Neural cell (in vitro differentiated cells): ENCODE results near the gene CST9L. TPM values are rescaled to one million over a fixed set of nuclear protein-coding genes. Genes with fewer than 3 reads are reported as not detected.

Experiments used
- H2AFZ ChIP-seq: fragments of 200-600, 300-800 bp; sonication (generic), shearing (Covaris generic); 2 replicates; pipeline ENCODE4 v1.6.0; 2014; ENCODE audit warnings: low read depth, mild to moderate bottlenecking, antibody characterized with exemption, low read length, moderate library complexity
- H3F3A ChIP-seq: fragments of 200-600 bp; shearing (Covaris generic); 2 replicates; pipeline ENCODE4 v1.6.1; 2016; ENCODE audit warnings: mild to moderate bottlenecking, moderate library complexity, mixed read lengths, antibody characterized with exemption, low read length; ENCODE audit not compliant: insufficient read depth, poor library complexity, severe bottlenecking
- H3K27ac ChIP-seq: fragments of 200-600, 300-800 bp; sonication (generic), shearing (Covaris generic); 2 replicates; pipeline ENCODE4 v1.5.1; 2014; ENCODE audit warnings: mild to moderate bottlenecking, low read length, moderate library complexity
- H3K27me3 ChIP-seq: fragments of 300-800, 200-600 bp; sonication (generic), shearing (Covaris generic); 2 replicates; pipeline ENCODE4 v1.6.0; 2014; ENCODE audit warnings: mild to moderate bottlenecking, low read depth, low read length, moderate library complexity; ENCODE audit not compliant: insufficient read depth
- H3K36me3 ChIP-seq: fragments of 300-800, 200-600 bp; sonication (generic), shearing (Covaris generic); 2 replicates; pipeline ENCODE4 v1.5.1; 2014; ENCODE audit warnings: mild to moderate bottlenecking, antibody characterized with exemption, low read length, moderate library complexity; ENCODE audit not compliant: insufficient read depth
- H3K4me2 ChIP-seq: fragments of 300-800, 200-600 bp; sonication (generic), shearing (Covaris generic); 2 replicates; pipeline ENCODE4 v1.6.0; 2014; ENCODE audit warnings: mild to moderate bottlenecking, low read length
- H3K4me3 ChIP-seq: fragments of 300-800, 200-600 bp; sonication (generic), shearing (Covaris generic); 2 replicates; pipeline ENCODE4 v1.5.1; 2014; ENCODE audit warnings: mild to moderate bottlenecking, low read length, moderate library complexity
- H3K79me2 ChIP-seq: fragments of 200-600 bp; shearing (Covaris generic); replicated peaks from 2 replicates; pipeline ENCODE4 v1.6.0; 2014; ENCODE audit warnings: mild to moderate bottlenecking, low read length, moderate library complexity; ENCODE audit not compliant: insufficient read depth
- H3K9ac ChIP-seq: fragments of 300-800, 200-600 bp; sonication (generic), shearing (Covaris generic); 2 replicates; pipeline ENCODE4 v1.6.1; 2016; ENCODE audit warnings: mild to moderate bottlenecking, low read length, mixed read lengths
- H3K9me2 ChIP-seq: fragments of 200-600 bp; shearing (Covaris generic); 2 replicates; pipeline ENCODE4 v1.6.1; 2016; ENCODE audit warnings: mild to moderate bottlenecking, low read length, mixed read lengths; ENCODE audit not compliant: insufficient read depth
- H3K9me3 ChIP-seq: fragments of 200-600, 300-800 bp; sonication (generic), shearing (Covaris generic); 2 replicates; pipeline ENCODE4 v1.6.1; 2016; ENCODE audit warnings: mild to moderate bottlenecking, mixed run types, low read length, moderate library complexity, mixed read lengths
- H4K20me1 ChIP-seq: fragments of 200-600 bp; shearing (Covaris generic); 2 replicates; pipeline ENCODE4 v1.6.1; 2016; ENCODE audit warnings: mild to moderate bottlenecking, mixed run types; ENCODE audit not compliant: insufficient read depth
- EP300 ChIP-seq: fragments of 450-650 bp; conservative IDR thresholded peaks from 2 replicates; pipeline ENCODE4 v1.6.1; 2014; ENCODE audit warnings: antibody characterized with exemption, mild to moderate bottlenecking, moderate library complexity; ENCODE audit not compliant: poor library complexity, severe bottlenecking
- EZH2 ChIP-seq: fragments of 200-600, 300-800 bp; shearing (Covaris generic), sonication (generic); IDR thresholded peaks from 2 replicates; pipeline ENCODE4 v1.6.1; 2014; ENCODE audit warnings: antibody characterized with exemption, low read length, borderline replicate concordance, mild to moderate bottlenecking; ENCODE audit not compliant: insufficient read depth, poor library complexity, severe bottlenecking
- MXI1 ChIP-seq: fragments of 450-650 bp; conservative IDR thresholded peaks from 2 replicates; pipeline ENCODE4 v1.6.1; 2014; ENCODE audit warnings: antibody characterized with exemption, mild to moderate bottlenecking; ENCODE audit not compliant: poor library complexity, severe bottlenecking
- POLR2AphosphoS5 ChIP-seq: IDR thresholded peaks from 2 replicates; pipeline ENCODE4 v1.6.1; 2012
- RAD21 ChIP-seq: fragments of 450-650 bp; conservative IDR thresholded peaks from 2 replicates; pipeline ENCODE4 v1.6.1; 2014; ENCODE audit warnings: antibody characterized with exemption, mild to moderate bottlenecking, moderate library complexity
- SMC3 ChIP-seq: fragments of 450-650 bp; conservative IDR thresholded peaks from 2 replicates; pipeline ENCODE4 v1.6.1; 2014; ENCODE audit warnings: antibody characterized with exemption, mild to moderate bottlenecking, moderate library complexity; ENCODE audit not compliant: poor library complexity
- TAF1 ChIP-seq: IDR thresholded peaks from 2 replicates; pipeline ENCODE4 v1.6.1; 2012; ENCODE audit warnings: low read depth
- polyA plus RNA-seq: library from polyadenylated mRNA; depleted of rRNA; stranded (reverse); fragments of >200 nt; gene quantifications from 2 replicates; pipeline ENCODE4 v1.2.3, GENCODE V29; 2014
- TF ChIP-seq, protein P1 (sequence below): IDR thresholded peaks from 2 replicates; pipeline ENCODE4 v1.6.1; 2012; ENCODE audit warnings: borderline replicate concordance
- TF ChIP-seq, protein P2 (sequence below): fragments of 450-650 bp; IDR thresholded peaks from 2 replicates; pipeline ENCODE4 v1.5.1; 2014; ENCODE audit warnings: antibody characterized with exemption, mild to moderate bottlenecking, moderate library complexity; ENCODE audit not compliant: poor library complexity, severe bottlenecking

Gene CST9L
- polyA plus RNA-seq, 1 donor from 2014 or later = not detected

DNA sequence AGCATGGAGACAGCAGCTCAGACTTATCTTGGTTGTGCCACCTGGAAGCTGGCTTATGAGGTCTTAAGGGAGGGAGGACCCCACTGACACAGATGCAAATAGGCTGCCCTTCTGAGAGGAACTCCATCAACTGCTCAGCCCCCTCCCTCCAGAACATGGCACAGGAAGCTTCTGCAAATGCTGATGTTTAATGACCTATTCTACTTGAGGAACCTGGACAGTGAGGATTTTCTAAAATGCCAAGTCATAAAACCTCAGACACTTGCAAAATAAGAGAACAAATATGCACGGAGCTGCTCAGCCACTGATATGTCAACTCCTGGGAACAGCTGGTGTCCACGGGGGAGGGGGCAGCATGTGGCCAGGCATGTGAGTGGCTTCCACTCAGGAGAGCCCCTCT lies 34.0 kb upstream of the CST9L start:
- Histone ChIP-seq H3K9ac (no peak overlapping the region), H3F3A (no peaks in the 10 kb centered on the region), H3K36me3 (no peaks in the 10 kb centered on the region), H3K4me3 (no peak overlapping the region), H3K4me2 (no peak overlapping the region), H3K9me3 (no peaks in the 10 kb centered on the region), H3K27ac (no peak overlapping the region), H2AFZ (no peak overlapping the region), H3K27me3 (no peaks in the 10 kb centered on the region), H3K79me2 (no peaks in the 10 kb centered on the region), H4K20me1 (no peaks in the 10 kb centered on the region), H3K9me2 (no peaks in the 10 kb centered on the region)
- TF ChIP-seq POLR2AphosphoS5 (no peak), SMC3 (no peak), MXI1 (no peak), EZH2 (no peak), RAD21 (no peak), TAF1 (no peak), EP300 (no peak)
- TF ChIP-seq, protein P1, sequence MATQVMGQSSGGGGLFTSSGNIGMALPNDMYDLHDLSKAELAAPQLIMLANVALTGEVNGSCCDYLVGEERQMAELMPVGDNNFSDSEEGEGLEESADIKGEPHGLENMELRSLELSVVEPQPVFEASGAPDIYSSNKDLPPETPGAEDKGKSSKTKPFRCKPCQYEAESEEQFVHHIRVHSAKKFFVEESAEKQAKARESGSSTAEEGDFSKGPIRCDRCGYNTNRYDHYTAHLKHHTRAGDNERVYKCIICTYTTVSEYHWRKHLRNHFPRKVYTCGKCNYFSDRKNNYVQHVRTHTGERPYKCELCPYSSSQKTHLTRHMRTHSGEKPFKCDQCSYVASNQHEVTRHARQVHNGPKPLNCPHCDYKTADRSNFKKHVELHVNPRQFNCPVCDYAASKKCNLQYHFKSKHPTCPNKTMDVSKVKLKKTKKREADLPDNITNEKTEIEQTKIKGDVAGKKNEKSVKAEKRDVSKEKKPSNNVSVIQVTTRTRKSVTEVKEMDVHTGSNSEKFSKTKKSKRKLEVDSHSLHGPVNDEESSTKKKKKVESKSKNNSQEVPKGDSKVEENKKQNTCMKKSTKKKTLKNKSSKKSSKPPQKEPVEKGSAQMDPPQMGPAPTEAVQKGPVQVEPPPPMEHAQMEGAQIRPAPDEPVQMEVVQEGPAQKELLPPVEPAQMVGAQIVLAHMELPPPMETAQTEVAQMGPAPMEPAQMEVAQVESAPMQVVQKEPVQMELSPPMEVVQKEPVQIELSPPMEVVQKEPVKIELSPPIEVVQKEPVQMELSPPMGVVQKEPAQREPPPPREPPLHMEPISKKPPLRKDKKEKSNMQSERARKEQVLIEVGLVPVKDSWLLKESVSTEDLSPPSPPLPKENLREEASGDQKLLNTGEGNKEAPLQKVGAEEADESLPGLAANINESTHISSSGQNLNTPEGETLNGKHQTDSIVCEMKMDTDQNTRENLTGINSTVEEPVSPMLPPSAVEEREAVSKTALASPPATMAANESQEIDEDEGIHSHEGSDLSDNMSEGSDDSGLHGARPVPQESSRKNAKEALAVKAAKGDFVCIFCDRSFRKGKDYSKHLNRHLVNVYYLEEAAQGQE = no peak
- TF ChIP-seq, protein P2, sequence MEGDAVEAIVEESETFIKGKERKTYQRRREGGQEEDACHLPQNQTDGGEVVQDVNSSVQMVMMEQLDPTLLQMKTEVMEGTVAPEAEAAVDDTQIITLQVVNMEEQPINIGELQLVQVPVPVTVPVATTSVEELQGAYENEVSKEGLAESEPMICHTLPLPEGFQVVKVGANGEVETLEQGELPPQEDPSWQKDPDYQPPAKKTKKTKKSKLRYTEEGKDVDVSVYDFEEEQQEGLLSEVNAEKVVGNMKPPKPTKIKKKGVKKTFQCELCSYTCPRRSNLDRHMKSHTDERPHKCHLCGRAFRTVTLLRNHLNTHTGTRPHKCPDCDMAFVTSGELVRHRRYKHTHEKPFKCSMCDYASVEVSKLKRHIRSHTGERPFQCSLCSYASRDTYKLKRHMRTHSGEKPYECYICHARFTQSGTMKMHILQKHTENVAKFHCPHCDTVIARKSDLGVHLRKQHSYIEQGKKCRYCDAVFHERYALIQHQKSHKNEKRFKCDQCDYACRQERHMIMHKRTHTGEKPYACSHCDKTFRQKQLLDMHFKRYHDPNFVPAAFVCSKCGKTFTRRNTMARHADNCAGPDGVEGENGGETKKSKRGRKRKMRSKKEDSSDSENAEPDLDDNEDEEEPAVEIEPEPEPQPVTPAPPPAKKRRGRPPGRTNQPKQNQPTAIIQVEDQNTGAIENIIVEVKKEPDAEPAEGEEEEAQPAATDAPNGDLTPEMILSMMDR = no peak

DNA sequence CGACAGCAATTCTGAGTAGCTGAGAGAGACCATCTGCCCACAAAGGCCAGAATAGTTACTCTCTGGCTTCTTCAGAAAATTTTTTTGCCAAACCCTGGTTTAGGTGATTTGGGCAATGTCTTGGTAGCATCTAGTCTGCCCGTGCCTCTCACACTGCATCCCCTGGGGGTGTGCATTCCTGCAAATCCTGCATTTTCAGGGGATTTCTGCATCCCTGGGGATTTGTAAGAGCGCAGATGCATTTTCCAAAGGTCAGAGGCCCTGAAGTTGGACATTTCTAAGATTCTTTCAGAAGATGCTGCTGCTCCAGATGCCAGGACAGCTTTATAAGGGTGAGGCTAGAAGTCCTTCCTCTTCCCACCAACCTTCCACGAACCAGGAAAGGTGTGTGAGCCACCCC lies 33.4 kb upstream of the CST9L start:
- no peaks in the 10 kb centered on the region for H3K9me3 ChIP-seq
- H3K9me2 ChIP-seq = no peaks in the 10 kb centered on the region
- H3K27me3 ChIP-seq = no peaks in the 10 kb centered on the region
- H3K4me3 ChIP-seq = no peak overlapping the region
- no peaks in the 10 kb centered on the region for H3K36me3 ChIP-seq
- no peak overlapping the region for H3K4me2 ChIP-seq
- no peaks in the 10 kb centered on the region for H3K79me2 ChIP-seq
- H3F3A ChIP-seq = no peaks in the 10 kb centered on the region
- no peaks in the 10 kb centered on the region for H4K20me1 ChIP-seq
- no peak overlapping the region for H3K27ac ChIP-seq
- no peak overlapping the region for H2AFZ ChIP-seq
- TF ChIP-seq MXI1 = no peak
- no peak for TF ChIP-seq EP300
- TF ChIP-seq, protein P1 = no peak
- TF ChIP-seq TAF1 = no peak
- TF ChIP-seq SMC3 = no peak
- TF ChIP-seq RAD21 = no peak
- no peak for TF ChIP-seq POLR2AphosphoS5
- TF ChIP-seq EZH2 = no peak
- TF ChIP-seq, protein P2 = no peak
- no peak overlapping the region for H3K9ac ChIP-seq
